GM12878 (cell line): ENCODE data around the gene NPPB. TPM values are rescaled to one million over a fixed set of nuclear protein-coding genes. Genes with fewer than 3 reads are reported as not detected.
"Not testable (repeated sequence)": the region's sequence is repeated elsewhere in the genome, so short reads cannot be mapped to it uniquely, and the experiment has no call there.

Experiments
- ATAC-seq: fragments of 200-7000 bp; cut with Tn5 transposase; 3 replicates; pipeline ENCODE4 v1.9.1; 2020; ENCODE audit warnings: mild to moderate bottlenecking, moderate library complexity
- BruUV-seq: library from RNA; stranded (reverse); fragments of 400-500 nt; replicated peaks from 2 replicates; lab custom pipeline; 2021; lab: Mats Ljungman, UMichigan
- CTCF ChIA-PET: fragments of 300-600 bp; sonication (Branson Sonifier 250); formaldehyde crosslinking; extraction: SDS; loops from one replicate; lab custom pipeline; 2021; ENCODE audit warnings: inconsistent platforms; lab: Yijun Ruan, JAX
- POLR2A ChIA-PET: fragments of 350-600 bp; formaldehyde crosslinking; extraction: SDS; loops from one replicate; lab custom pipeline; 2021; ENCODE audit warnings: inconsistent platforms; lab: Charles Lee
- RAD21 ChIA-PET: fragments of 300-600 bp; sonication (Branson Sonifier 250); formaldehyde crosslinking; loops from one replicate; lab custom pipeline; 2023; ENCODE audit warnings: antibody characterized with exemption; ENCODE audit not compliant: unreplicated experiment; lab: Charles Lee
- SMC1A ChIA-PET: fragments of 300-600 bp; sonication (Branson Sonifier 250); formaldehyde crosslinking; loops from one replicate; lab custom pipeline; 2023; ENCODE audit not compliant: unreplicated experiment, uncharacterized antibody; lab: Charles Lee
- DNase-seq: peaks from one replicate; pipeline ENCODE4 v3.0.0-alpha.2; 2011; ENCODE audit warnings: low read depth, low spot score
- FAIRE-seq: peaks from 3 replicates; lab custom pipeline; 2011; peaks lifted over from hg19 to GRCh38; lab: Jason Lieb, UNC
- H2AFZ ChIP-seq: 2 replicates; pipeline ENCODE4 v1.6.0; 2011; ENCODE audit warnings: low read depth, low read length, control low read depth; ENCODE audit not compliant: control insufficient read depth
- H3K27ac ChIP-seq: 2 replicates; pipeline ENCODE4 v1.5.1; 2011; ENCODE audit warnings: control low read depth; ENCODE audit not compliant: control insufficient read depth, insufficient read depth
- H3K27me3 ChIP-seq, 2 experiments: replicated peaks in 1 of 2; 2 replicates each; pipeline versions ENCODE4 v1.6.0 to v1.6.1; 2011; ENCODE audit warnings: low read length in 1 of 2; ENCODE audit not compliant: control insufficient read depth in 2 of 2, insufficient read depth in 2 of 2
- H3K36me3 ChIP-seq, 2 experiments: 2 replicates each; pipeline ENCODE4 v1.5.1; 2011; ENCODE audit warnings: low read length in 1 of 2; ENCODE audit not compliant: control insufficient read depth in 2 of 2, insufficient read depth in 2 of 2
- H3K4me1 ChIP-seq: 2 replicates; pipeline ENCODE4 v1.6.1; 2011; ENCODE audit warnings: mild to moderate bottlenecking, low read length, moderate library complexity, mixed read lengths; ENCODE audit not compliant: control insufficient read depth, insufficient read depth
- H3K4me2 ChIP-seq: 2 replicates; pipeline ENCODE4 v1.6.0; 2011; ENCODE audit warnings: control low read depth; ENCODE audit not compliant: control insufficient read depth, insufficient read depth
- H3K4me3 ChIP-seq: fragments of 200-600 bp; sonication (generic); 2 replicates; pipeline ENCODE4 v1.5.1; 2016
- H3K79me2 ChIP-seq: 2 replicates; pipeline ENCODE4 v1.6.0; 2011; ENCODE audit warnings: low read length; ENCODE audit not compliant: control insufficient read depth, insufficient read depth
- H3K9ac ChIP-seq: 2 replicates; pipeline ENCODE4 v1.8.0; 2011; ENCODE audit warnings: low read length, control low read depth, mixed read lengths; ENCODE audit not compliant: control insufficient read depth, insufficient read depth
- H3K9me3 ChIP-seq: replicated peaks from 3 replicates; pipeline ENCODE4 v1.5.1; 2011; ENCODE audit warnings: mild to moderate bottlenecking, low read length; ENCODE audit not compliant: control insufficient read depth, insufficient read depth
- H4K20me1 ChIP-seq: 2 replicates; pipeline ENCODE4 v1.6.0; 2011; ENCODE audit not compliant: control insufficient read depth, insufficient read depth
- EZH2 ChIP-seq: IDR thresholded peaks from 2 replicates; pipeline ENCODE4 v1.6.1; 2012; ENCODE audit warnings: low read depth, mild to moderate bottlenecking, control low read depth, inconsistent platforms, low read length, borderline replicate concordance; ENCODE audit not compliant: control insufficient read depth
- MTA2 ChIP-seq: fragments of 450-650 bp; IDR thresholded peaks from 2 replicates; pipeline ENCODE4 v1.6.1; 2016; ENCODE audit warnings: low read depth, mild to moderate bottlenecking, moderate library complexity
- MYC ChIP-seq: IDR thresholded peaks from 2 replicates; pipeline ENCODE4 v1.6.1; 2011; ENCODE audit warnings: mild to moderate bottlenecking, low read length, moderate library complexity, inconsistent platforms; ENCODE audit not compliant: insufficient read depth, insufficient replicate concordance, insufficient read length, severe bottlenecking
- POLR2AphosphoS2 ChIP-seq: IDR thresholded peaks from 2 replicates; pipeline ENCODE4 v1.6.1; 2011; ENCODE audit warnings: low read depth, mild to moderate bottlenecking, low read length, improper control_type of control experiment, moderate library complexity
- RAD21 ChIP-seq: IDR thresholded peaks from 2 replicates; pipeline ENCODE4 v1.6.1; 2011; ENCODE audit warnings: mild to moderate bottlenecking, low read depth, low read length, moderate library complexity; ENCODE audit not compliant: insufficient read depth
- SKIL ChIP-seq: fragments of 450-650 bp; IDR thresholded peaks from 2 replicates; pipeline ENCODE4 v1.6.1; 2017; ENCODE audit warnings: mild to moderate bottlenecking, low read depth, inconsistent platforms; ENCODE audit not compliant: poor library complexity, severe bottlenecking
- SMC3 ChIP-seq: IDR thresholded peaks from 2 replicates; pipeline ENCODE4 v1.6.1; 2011; ENCODE audit warnings: low read length, improper control_type of control experiment, borderline replicate concordance
- SPI1 ChIP-seq: IDR thresholded peaks from 2 replicates; pipeline ENCODE4 v1.6.1; 2011; ENCODE audit warnings: low read depth, mild to moderate bottlenecking, low read length, moderate library complexity, borderline replicate concordance; ENCODE audit not compliant: insufficient read depth
- STAT3 ChIP-seq: IDR thresholded peaks from 2 replicates; pipeline ENCODE4 v1.6.1; 2011; ENCODE audit warnings: low read depth, low read length, improper control_type of control experiment
- TCF7 ChIP-seq: IDR thresholded peaks from 2 replicates; pipeline ENCODE4 v1.6.1; 2014; ENCODE audit warnings: antibody characterized with exemption, borderline replicate concordance
- ZNF217 ChIP-seq: fragments of 450-650 bp; IDR thresholded peaks from 2 replicates; pipeline ENCODE4 v1.6.1; 2017; ENCODE audit warnings: antibody characterized with exemption, mild to moderate bottlenecking
- WGBS: methylation state at CpG from one replicate; pipeline ENCODE4 v1.1.6; 2016; ENCODE audit warnings: low lambda C conversion rate; ENCODE audit not compliant: insufficient replicate concordance, insufficient coverage; ENCODE audit errors: missing lambda C conversion rate; 5-methylcytosine and 5-hydroxymethylcytosine counted together
- in situ Hi-C: fragments of 300-500 bp; cut with MboI; formaldehyde crosslinking; loops from 9 replicates; pipeline ENCODE4 v1.14.3; 2018; ENCODE audit warnings: mixed read lengths
- intact Hi-C: fragments of 100-400 bp; cut with micrococcal nuclease; formaldehyde crosslinking; loops from one replicate; pipeline ENCODE4 v1.14.2; 2022; ENCODE audit not compliant: unreplicated experiment
- polyA plus RNA-seq, 11 experiments: library from polyadenylated mRNA; depleted of rRNA in 4 of 11; unstranded in 6 of 11; stranded (reverse) in 5 of 11; fragments of >200 nt; fragmentation: Nextera tagmentation in 4 of 11; fragmentation: Illumina TruSeq in 1 of 11; extraction: Ambion mirVana in 4 of 11; extraction: Trizol in 1 of 11; gene quantifications; 1 replicate in 1 of 11; 2 replicates in 10 of 11; pipeline versions ENCODE4 v1.2.1 to v1.2.3, GENCODE V29; 2011 to 2016; ENCODE audit warnings: inconsistent platforms in 2 of 11, missing spikeins in 2 of 11, low read depth in 1 of 11
- total RNA-seq, 4 experiments: library from RNA; depleted of rRNA in 3 of 4; stranded (reverse); fragments of >200 nt in 3 of 4; fragmentation: Illumina TruSeq in 1 of 4; extraction: Trizol in 1 of 4; gene quantifications; 2 replicates each; pipeline versions ENCODE4 v1.2.1 to v1.2.3, GENCODE V29; 2013 to 2021

The NPPB gene
- total and polyA plus RNA-seq, 10 of the 15 experiments (the other 5 are each of a cell fraction or from before 2014, with no cell fraction given) = not detected

GRCh38 chr1:11903210-11903609, 44.5 kb upstream of the NPPB start:
- H3K27ac ChIP-seq = no peak overlapping the region
- TF ChIP-seq SMC3 (no peak), SKIL (no peak), EZH2 (no peak), RAD21 (no peak), MTA2 (no peak), POLR2AphosphoS2 (no peak), ZNF217 (no peak), TCF7 (no peak), SPI1 (no peak), STAT3 (no peak), MYC (no peak)
- TF ChIP-seq, all 136 proteins: peak for 0
- Histone ChIP-seq H3K9ac (no peak overlapping the region), H3K4me2 (no peak overlapping the region), H3K9me3 (no peaks in the 10 kb centered on the region), H3K27me3 (no peaks in the 10 kb centered on the region; a peak in 1 of 4 replicates), H3K4me1 (no peaks in the 10 kb centered on the region), H4K20me1 (no peaks in the 10 kb centered on the region), H3K36me3 (no peaks in the 10 kb centered on the region), H3K4me3 (no peak overlapping the region), H2AFZ (no peak overlapping the region), H3K79me2 (no peaks in the 10 kb centered on the region)
- ChIA-PET POLR2A (no interaction called here), RAD21 (no interaction called here), SMC1A (interaction anchor here (1.3 kb wide), 1 partner anchor 32 kb away, joined by 3 read pairs; the partner anchor contains the start of gene PLOD1), CTCF (no interaction called here)
- no peak for ATAC-seq
- DNase-seq = no peak
- 71% methylated on average over 1 of the region's 1 CpG for WGBS
- intact Hi-C loops = loop anchor here (10.0 kb wide), 1 partner anchor 1428 kb away; the partner anchor contains the start of genes DFFA and PEX14
- BruUV-seq = no TSS peak
- no peak for FAIRE-seq
- in situ Hi-C loops = no loop called here

- H3K27me3 ChIP-seq, BruUV-seq, DNase-seq, H2AFZ ChIP-seq, H3K36me3 ChIP-seq, H3K9me3 ChIP-seq, H3K9ac ChIP-seq, ATAC-seq, H3K79me2 ChIP-seq, H3K4me2 ChIP-seq, RAD21 ChIA-PET, H3K4me1 ChIP-seq, H3K27ac ChIP-seq, CTCF ChIA-PET, H4K20me1 ChIP-seq, SMC1A ChIA-PET, in situ Hi-C loops, POLR2A ChIA-PET, H3K4me3 ChIP-seq, FAIRE-seq: not testable (repeated sequence)
- WGBS = 40% methylated on average over 9 of the region's 9 CpGs
- intact Hi-C loops = loop anchor here (10.0 kb wide), 1 partner anchor 1427 kb away; the partner anchor contains the start of genes DFFA and PEX14
Observed at GRCh38 chr1:11901446-11901845, 42.7 kb upstream of the NPPB start.
